EH (cell line): ENCODE data around the gene MKRN3.

ENCODE experiments used
- DNase-seq: peaks from one replicate; pipeline ENCODE4 v3.0.0-alpha.2; 2015; ENCODE audit warnings: low read depth

Gene MKRN3

GRCh38 chr15:23565395-23566070 lies at the start of gene MKRN3:
Gene MKRN3, plus strand, starts transcription at chr15:23565674. Its CDS starts 109 bp downstream, at chr15:23565783.
- no peak for DNase-seq

- DNase-seq: no peak
Measured at GRCh38 chr15:23516866-23517265, 48.6 kb upstream of the MKRN3 start.

GRCh38 chr15:23518104-23518503 lies 47.4 kb upstream of the MKRN3 start:
- DNase-seq: no peak

DNA sequence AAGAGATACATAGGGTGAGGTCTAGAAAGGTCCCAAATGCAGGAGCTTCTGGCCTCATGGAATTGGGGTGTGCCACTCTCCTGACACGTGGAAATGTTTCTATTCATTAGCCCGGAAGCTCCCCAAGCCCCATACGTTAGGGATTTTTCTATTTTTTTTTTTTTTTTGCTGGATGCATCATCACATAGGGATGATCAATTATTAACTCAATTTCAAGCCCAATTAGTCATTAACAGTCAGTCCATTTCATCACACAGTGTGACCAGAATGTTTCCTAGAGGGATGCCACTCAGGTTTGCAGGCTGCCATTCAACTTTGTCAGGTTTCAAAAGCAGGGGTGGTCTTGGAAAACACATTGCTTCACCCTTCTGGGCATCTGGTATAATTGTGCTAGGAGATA lies 40.7 kb upstream of the MKRN3 start:
- no peak for DNase-seq

GRCh38 chr15:23529891-23530290 lies 35.6 kb upstream of the MKRN3 start:
- no peak for DNase-seq

DNA sequence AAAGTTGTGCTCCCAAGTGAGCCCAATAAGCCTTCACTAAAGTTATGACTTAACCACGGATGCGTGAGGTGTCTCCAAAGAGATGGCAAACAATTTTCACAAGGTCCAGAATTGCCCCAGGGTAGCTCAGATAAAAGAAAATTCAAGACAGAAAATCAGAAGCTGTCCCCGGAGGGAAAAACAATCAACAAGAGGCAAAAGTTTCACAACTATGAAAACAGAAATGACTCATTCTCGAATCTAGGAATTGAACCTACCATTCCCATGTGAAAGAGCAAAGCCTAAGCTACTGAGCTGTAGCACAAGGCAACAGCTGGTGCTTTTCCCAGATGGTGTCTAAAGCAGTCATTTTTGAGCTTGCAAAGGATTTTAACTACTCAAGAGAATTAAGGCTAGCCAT lies 33.5 kb upstream of the MKRN3 start:
- DNase-seq: no peak

GRCh38 chr15:23536659-23537058 lies 28.8 kb upstream of the MKRN3 start:
- DNase-seq: no peak

- DNase-seq: no peak
Measured at GRCh38 chr15:23538648-23539047, 26.8 kb upstream of the MKRN3 start.

GRCh38 chr15:23539892-23540291 lies 25.6 kb upstream of the MKRN3 start:
- no peak for DNase-seq

- DNase-seq: no peak
Measured at GRCh38 chr15:23546158-23546557, 19.3 kb upstream of the MKRN3 start.

DNA sequence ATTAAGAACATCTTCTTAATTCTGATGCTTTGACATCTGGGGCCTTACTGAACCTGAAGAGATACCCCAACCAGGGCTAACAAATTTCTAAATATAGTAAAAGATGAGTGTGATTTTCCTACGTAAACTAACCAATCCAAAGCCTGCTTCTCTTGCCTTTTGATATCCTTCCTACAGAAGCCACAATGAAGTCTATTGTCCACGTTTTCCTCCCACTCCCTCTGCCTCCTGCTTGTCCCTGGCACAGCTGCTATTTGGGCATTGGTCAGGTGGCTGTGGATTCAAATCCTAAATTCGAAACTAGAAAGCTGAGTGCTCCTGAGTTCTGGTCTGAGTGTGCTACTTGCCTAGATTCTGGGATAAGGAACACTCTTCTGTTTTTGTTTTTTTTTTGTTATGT lies 17.4 kb upstream of the MKRN3 start:
- DNase-seq: no peak

- no peak for DNase-seq
Measured at GRCh38 chr15:23561914-23562313, 3.6 kb upstream of the MKRN3 start.

DNA sequence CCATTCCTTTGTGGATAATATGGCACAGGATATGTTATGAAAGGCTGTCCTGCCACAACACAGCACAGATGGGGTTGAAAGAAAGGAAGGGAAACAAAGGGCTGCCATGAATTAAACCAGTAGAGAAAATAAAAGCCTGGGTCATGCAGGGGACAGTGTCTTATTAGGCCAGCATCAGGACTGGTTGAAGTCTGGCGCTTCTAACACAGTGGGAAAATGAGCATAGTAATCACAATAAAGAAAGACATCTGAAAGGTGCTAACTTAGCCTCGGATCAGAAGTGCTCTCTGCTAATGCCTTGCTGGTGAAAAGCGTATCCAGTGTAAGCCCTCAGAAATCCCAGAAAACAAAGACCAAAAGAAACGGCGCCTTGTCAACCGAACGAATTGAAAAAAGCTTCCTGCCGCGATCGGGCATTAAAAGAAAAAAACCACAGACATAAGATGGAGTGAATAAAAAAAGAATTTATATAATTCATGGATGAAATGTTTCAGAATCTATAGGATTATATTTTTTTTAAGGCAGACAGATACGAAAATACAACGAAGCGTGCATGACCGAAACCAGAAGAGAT lies 566 bp upstream of the MKRN3 start:
- DNase-seq: no peak

DNA sequence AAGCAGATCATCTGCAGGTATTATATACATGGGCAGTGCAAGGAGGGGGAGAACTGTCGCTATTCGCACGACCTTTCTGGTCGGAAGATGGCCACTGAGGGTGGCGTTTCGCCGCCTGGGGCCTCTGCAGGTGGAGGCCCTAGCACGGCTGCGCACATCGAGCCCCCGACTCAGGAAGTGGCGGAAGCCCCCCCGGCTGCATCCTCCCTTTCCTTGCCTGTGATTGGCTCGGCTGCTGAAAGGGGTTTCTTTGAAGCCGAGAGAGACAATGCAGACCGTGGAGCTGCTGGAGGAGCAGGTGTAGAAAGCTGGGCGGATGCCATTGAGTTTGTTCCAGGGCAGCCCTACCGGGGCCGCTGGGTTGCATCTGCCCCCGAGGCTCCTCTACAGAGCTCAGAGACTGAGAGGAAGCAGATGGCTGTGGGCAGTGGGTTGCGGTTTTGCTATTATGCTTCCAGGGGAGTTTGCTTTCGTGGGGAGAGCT lies 639 bp downstream of the MKRN3 start:
- DNase-seq: no peak

DNA sequence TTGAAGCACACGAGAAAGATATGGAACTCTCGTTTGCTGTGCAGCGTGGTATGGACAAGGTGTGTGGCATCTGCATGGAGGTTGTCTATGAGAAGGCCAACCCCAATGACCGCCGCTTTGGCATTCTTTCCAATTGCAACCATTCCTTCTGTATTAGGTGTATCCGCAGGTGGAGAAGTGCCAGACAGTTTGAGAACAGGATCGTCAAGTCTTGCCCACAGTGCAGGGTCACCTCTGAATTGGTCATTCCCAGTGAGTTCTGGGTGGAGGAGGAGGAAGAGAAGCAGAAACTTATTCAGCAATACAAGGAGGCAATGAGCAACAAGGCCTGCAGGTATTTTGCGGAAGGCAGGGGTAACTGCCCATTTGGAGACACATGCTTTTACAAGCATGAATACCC lies 1.2 kb downstream of the MKRN3 start:
- no peak for DNase-seq

DNA sequence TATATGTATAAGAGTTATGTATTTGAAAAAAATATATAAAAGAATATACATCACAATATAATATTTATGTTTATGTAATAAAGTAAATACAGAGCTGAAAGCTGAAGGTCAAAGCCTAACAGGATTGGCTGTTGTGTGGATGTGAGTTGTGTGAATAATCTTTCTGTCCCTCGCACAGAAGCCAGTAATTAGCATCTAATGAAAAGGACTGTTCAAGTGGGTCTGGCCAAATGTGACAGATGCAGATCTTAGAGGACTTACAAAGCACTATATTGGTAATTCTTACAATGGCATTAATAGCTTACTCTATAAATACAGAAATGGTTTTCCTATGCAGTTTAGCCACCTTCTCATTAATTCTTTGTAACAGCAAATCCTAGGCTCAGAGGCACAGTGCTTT lies 2.4 kb downstream of the MKRN3 start:
- DNase-seq: no peak

GRCh38 chr15:23569151-23569925 lies 3.9 kb downstream of the MKRN3 start:
- DNase-seq: no peak

DNA sequence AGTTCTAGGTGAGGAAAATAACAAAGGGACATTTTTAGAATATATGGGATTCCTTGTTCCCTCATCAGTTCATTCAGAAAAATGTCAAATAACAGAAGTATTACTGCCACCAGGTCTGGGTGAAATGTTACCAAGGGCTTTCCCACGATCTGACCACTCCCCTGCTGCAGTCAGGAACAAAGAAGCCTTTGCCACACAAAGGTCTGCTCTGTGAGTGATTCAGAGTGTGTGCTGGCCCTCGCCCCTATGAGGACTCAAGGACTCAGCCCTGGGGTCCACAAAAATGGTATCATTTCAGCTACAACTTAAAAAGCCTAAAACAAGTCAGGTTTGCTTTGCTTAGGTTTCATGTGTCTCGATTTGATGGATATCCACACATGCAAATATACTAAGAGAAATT lies 5.0 kb downstream of the MKRN3 start:
- DNase-seq: no peak

DNA sequence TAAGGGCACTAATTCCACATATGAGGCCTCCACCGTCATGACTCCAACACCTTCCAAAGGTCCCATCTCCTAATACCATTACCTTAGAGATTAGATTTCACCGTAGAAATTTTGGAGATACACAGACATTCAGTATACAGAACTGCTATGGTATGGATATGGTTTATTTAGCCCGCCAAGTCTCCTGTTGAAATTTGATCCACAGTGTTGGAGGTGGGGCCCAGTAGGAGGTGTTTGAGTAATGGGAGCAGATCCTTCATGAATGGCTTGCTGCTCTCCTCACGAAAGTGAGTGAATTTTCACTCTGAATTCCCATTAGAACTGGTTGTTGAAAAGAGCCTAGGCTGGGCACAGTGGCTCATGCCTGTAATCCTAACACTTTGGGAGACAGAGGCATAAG lies 7.4 kb downstream of the MKRN3 start:
- DNase-seq: no peak

- DNase-seq: no peak
Measured at GRCh38 chr15:23574742-23575141, 9.3 kb downstream of the MKRN3 start.

DNA sequence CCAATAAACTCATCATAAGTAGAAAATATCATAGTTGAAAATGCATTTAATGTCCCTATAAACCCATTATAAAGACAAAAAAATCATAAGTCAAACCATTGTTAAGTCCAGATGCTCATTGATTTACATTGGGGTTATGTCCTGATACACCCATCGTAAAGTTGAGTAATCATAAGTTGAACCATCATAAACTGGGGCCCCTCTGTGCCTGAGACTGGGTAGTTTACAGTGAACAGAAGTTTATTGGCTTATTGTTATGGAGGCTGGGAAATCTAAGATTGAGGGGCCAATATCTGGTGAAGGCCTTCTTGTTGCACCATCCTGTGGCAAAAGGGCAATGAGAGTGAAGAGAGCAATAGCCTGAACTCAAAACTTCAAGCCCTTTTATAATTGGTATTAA lies 10.6 kb downstream of the MKRN3 start:
- no peak for DNase-seq

- no peak for DNase-seq
Measured at GRCh38 chr15:23578521-23579150, 13.2 kb downstream of the MKRN3 start.

- no peak for DNase-seq
Measured at GRCh38 chr15:23588268-23588667, 22.8 kb downstream of the MKRN3 start.
